OCI-LY7 (cell line): ENCODE measurements around the gene LOX. TPM values are rescaled to one million over a fixed set of nuclear protein-coding genes. Genes with fewer than 3 reads are reported as not detected.

Experiments used
- BruUV-seq: library from RNA; stranded (reverse); fragments of 400-500 nt; replicated peaks from 2 replicates; lab custom pipeline; 2021; lab: Mats Ljungman, UMichigan
- CTCF ChIA-PET: fragments of 300-600 bp; sonication (Branson Sonifier 250); formaldehyde crosslinking; loops from one replicate; lab custom pipeline; 2022; ENCODE audit warnings: antibody characterized with exemption; ENCODE audit not compliant: unreplicated experiment; lab: Charles Lee
- POLR2A ChIA-PET: fragments of 300-600 bp; sonication (Branson Sonifier 250); formaldehyde crosslinking; loops from one replicate; lab custom pipeline; 2022; ENCODE audit warnings: antibody characterized with exemption; lab: Charles Lee
- DNase-seq: peaks from one replicate; pipeline ENCODE4 v3.0.0-alpha.2; 2015; ENCODE audit warnings: low spot score
- H2AFZ ChIP-seq: fragments of 200-600 bp; sonication (generic), shearing (Covaris generic); 2 replicates; pipeline ENCODE4 v1.6.1; 2014; ENCODE audit warnings: mild to moderate bottlenecking, antibody characterized with exemption, low read length, moderate library complexity
- H3K27ac ChIP-seq: fragments of 200-600 bp; sonication (generic); 2 replicates; pipeline ENCODE4 v1.5.1; 2014; ENCODE audit warnings: mixed run types, low read depth, mild to moderate bottlenecking, moderate library complexity, low read length, inconsistent platforms; ENCODE audit not compliant: poor library complexity, severe bottlenecking
- H3K36me3 ChIP-seq: fragments of 200-600 bp; sonication (generic); 2 replicates; pipeline ENCODE4 v1.6.1; 2014; ENCODE audit warnings: mild to moderate bottlenecking, antibody characterized with exemption, low read length, moderate library complexity, mixed read lengths; ENCODE audit not compliant: insufficient read depth
- H3K4me1 ChIP-seq: fragments of 200-600 bp; sonication (generic); 2 replicates; pipeline ENCODE4 v1.5.1; 2014; ENCODE audit warnings: mild to moderate bottlenecking, low read length; ENCODE audit not compliant: insufficient read depth, poor library complexity, severe bottlenecking
- H3K4me2 ChIP-seq: fragments of 200-600 bp; sonication (generic); 2 replicates; pipeline ENCODE4 v1.6.1; 2014; ENCODE audit warnings: mild to moderate bottlenecking, low read length
- H3K4me3 ChIP-seq: fragments of 200-600 bp; sonication (generic); 2 replicates; pipeline ENCODE4 v1.5.1; 2014; ENCODE audit warnings: mild to moderate bottlenecking, low read depth, low read length; ENCODE audit not compliant: poor library complexity, severe bottlenecking
- H3K79me2 ChIP-seq: fragments of 200-600 bp; sonication (generic); 2 replicates; pipeline ENCODE4 v1.6.1; 2016; ENCODE audit warnings: low read depth, mild to moderate bottlenecking, low read length, moderate library complexity, mixed read lengths; ENCODE audit not compliant: insufficient read depth
- H3K9me2 ChIP-seq: fragments of 200-600 bp; sonication (generic); 2 replicates; pipeline ENCODE4 v1.6.1; 2016; ENCODE audit warnings: mild to moderate bottlenecking, low read length, mixed read lengths; ENCODE audit not compliant: insufficient read depth
- H3K9me3 ChIP-seq: fragments of 200-600 bp; sonication (generic); 2 replicates; pipeline ENCODE4 v1.6.1; 2014; ENCODE audit warnings: mild to moderate bottlenecking, mixed run types, low read length, mixed read lengths
- H4K20me1 ChIP-seq: fragments of 200-600 bp; sonication (generic); 2 replicates; pipeline ENCODE4 v1.6.1; 2014; ENCODE audit warnings: mild to moderate bottlenecking, antibody characterized with exemption, low read length, moderate library complexity, mixed read lengths; ENCODE audit not compliant: insufficient read depth
- CTCF ChIP-seq: fragments of 200-600 bp; sonication (generic); conservative IDR thresholded peaks from 2 replicates; pipeline ENCODE4 v1.5.1; 2014; ENCODE audit warnings: mild to moderate bottlenecking, antibody characterized with exemption, low read length, moderate library complexity, mixed read lengths
- EZH2phosphoT487 ChIP-seq: fragments of 200-600 bp; sonication (generic); IDR thresholded peaks from 2 replicates; pipeline ENCODE4 v1.6.1; 2018; ENCODE audit warnings: low read depth, borderline replicate concordance, mild to moderate bottlenecking, mixed run types, antibody characterized with exemption, low read length, moderate library complexity, mixed read lengths
- intact Hi-C: fragments of 100-400 bp; cut with micrococcal nuclease; formaldehyde crosslinking; loops from one replicate; pipeline ENCODE4 v1.10.0; 2022; ENCODE audit not compliant: unreplicated experiment
- total RNA-seq, 2 experiments: library from RNA; depleted of rRNA in 1 of 2; stranded (reverse); fragments of >200 nt in 1 of 2; shearing (Covaris generic) in 1 of 2; gene quantifications; 2 replicates each; pipeline ENCODE4 v1.2.3, GENCODE V29; 2014 to 2022

The LOX gene
- total RNA-seq, 2 experiments from 2014 or later = not detected

GRCh38 chr5:122014236-122014935 is 63.7 kb downstream of the LOX start:
- H4K20me1 ChIP-seq = no peaks in the 10 kb centered on the region
- H2AFZ ChIP-seq = no peak overlapping the region
- H3K79me2 ChIP-seq = 0 out of 2 replicates have a peak, but pooled peaks cover 8% of the 10 kb centered on the region
- H3K9me3 ChIP-seq = no peaks in the 10 kb centered on the region
- intact Hi-C loops = no loop called here
- no peak overlapping the region for H3K4me3 ChIP-seq
- H3K4me1 ChIP-seq = no peaks in the 10 kb centered on the region
- H3K9me2 ChIP-seq = no peaks in the 10 kb centered on the region
- no peaks in the 10 kb centered on the region for H3K36me3 ChIP-seq
- no peak for DNase-seq
- no TSS peak for BruUV-seq
- no peak overlapping the region for H3K27ac ChIP-seq
- TF ChIP-seq EZH2phosphoT487 = no peak
- TF ChIP-seq CTCF = no peak
- POLR2A ChIA-PET = interaction anchor here (1.0 kb wide), 1 partner anchor 53 kb away, joined by 4 read pairs; the partner anchor contains the start of gene SRFBP1
- H3K4me2 ChIP-seq = no peak overlapping the region
- CTCF ChIA-PET = no interaction called here

Other genes starting within 250 kb of the LOX start
- not detected in 2 replicates for gene FTMT, start 226.4 kb downstream of the LOX start, total RNA-seq (2014; rRNA removed; shearing (Covaris generic))
- gene FTMT, start 226.4 kb downstream of the LOX start, total RNA-seq (2022) = not detected in 2 replicates
- gene SRFBP1, start 116.3 kb downstream of the LOX start, total RNA-seq (2014; rRNA removed; shearing (Covaris generic)) = 10.6 and 12.9 TPM in 2 replicates
- 11.9 and 12.9 TPM in 2 replicates for gene SRFBP1, start 116.3 kb downstream of the LOX start, total RNA-seq (2022)
- not detected in 2 replicates for gene ZNF474, start 51.3 kb upstream of the LOX start, total RNA-seq (2014; rRNA removed; shearing (Covaris generic))
- not detected in 2 replicates for gene ZNF474, start 51.3 kb upstream of the LOX start, total RNA-seq (2022)
- gene SNCAIP, start 234.0 kb upstream of the LOX start, total RNA-seq (2014; rRNA removed; shearing (Covaris generic)) = not detected in 2 replicates
- not detected in 2 replicates for gene SNCAIP, start 234.0 kb upstream of the LOX start, total RNA-seq (2022)